ENCODE results near the gene ERCC2. TPM values are rescaled to one million over a fixed set of nuclear protein-coding genes. Genes with fewer than 3 reads are reported as not detected.

The ERCC2 gene
- total RNA-seq, 1 donor from 2014 or later: 44.7 TPM

DNA sequence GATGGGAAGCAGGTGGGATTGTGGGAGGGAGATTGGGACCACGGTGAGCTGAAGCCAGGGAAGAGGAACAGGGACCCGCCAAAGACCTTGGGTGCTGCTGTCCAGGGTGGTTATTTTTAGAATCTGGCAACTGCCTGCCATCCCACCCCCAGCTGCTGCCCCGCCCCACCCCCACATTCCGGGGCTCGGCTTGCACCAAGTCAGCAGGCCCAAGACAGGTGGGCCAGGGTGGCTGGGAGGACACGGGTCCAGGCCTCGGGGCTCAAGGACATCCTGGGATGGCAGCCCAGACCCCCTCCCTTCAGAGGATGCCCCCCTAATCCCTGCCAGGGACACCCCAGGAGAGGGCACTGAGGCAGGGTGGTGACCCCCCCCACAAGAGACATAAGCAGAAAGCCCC lies 48.5 kb downstream of the ERCC2 start:
- no peaks in the 10 kb centered on the region for H3K36me3 Mint-ChIP-seq (ENCODE audit: low read depth, unreplicated experiment)
- Histone ChIP-seq H3K4me2 (ENCODE audit: low read length) (no peak overlapping the region), H3K27ac (ENCODE audit: low read depth, low read length) (no peak overlapping the region), H3K9me3 (ENCODE audit: insufficient read depth, low read depth, low read length) (no peaks in the 10 kb centered on the region), H3K4me3 (ENCODE audit: insufficient read depth, low read depth, low read length) (no peak overlapping the region), H3K79me2 (ENCODE audit: insufficient read depth, low read length) (no peaks in the 10 kb centered on the region), H3K4me1 (ENCODE audit: insufficient read depth, low read length) (peaks cover 7% of the 10 kb centered on the region), H3K9ac (ENCODE audit: low read length) (no peak overlapping the region), H3K27me3 (ENCODE audit: insufficient read depth, low read length) (peaks cover 7% of the 10 kb centered on the region), H2AFZ (ENCODE audit: low read depth, low read length) (no peak overlapping the region), H4K20me1 (ENCODE audit: insufficient read depth, low read length) (no peaks in the 10 kb centered on the region), H3K36me3 (ENCODE audit: insufficient read depth, low read length) (no peaks in the 10 kb centered on the region)
- peaks cover 24% of the 10 kb centered on the region for H3K27me3 Mint-ChIP-seq (ENCODE audit: low read depth, unreplicated experiment)
- H3K4me1 Mint-ChIP-seq (ENCODE audit: low read depth, unreplicated experiment): peaks cover 2% of the 10 kb centered on the region
- no peak overlapping the region for H3K4me3 Mint-ChIP-seq (ENCODE audit: unreplicated experiment)
- H3K9me3 Mint-ChIP-seq (ENCODE audit: unreplicated experiment): no peaks in the 10 kb centered on the region
- no peak for TF ChIP-seq EZH2 (IDR thresholded peaks at IDR 0.05; ENCODE audit: insufficient read depth, low read length)
- TF ChIP-seq, protein P1, sequence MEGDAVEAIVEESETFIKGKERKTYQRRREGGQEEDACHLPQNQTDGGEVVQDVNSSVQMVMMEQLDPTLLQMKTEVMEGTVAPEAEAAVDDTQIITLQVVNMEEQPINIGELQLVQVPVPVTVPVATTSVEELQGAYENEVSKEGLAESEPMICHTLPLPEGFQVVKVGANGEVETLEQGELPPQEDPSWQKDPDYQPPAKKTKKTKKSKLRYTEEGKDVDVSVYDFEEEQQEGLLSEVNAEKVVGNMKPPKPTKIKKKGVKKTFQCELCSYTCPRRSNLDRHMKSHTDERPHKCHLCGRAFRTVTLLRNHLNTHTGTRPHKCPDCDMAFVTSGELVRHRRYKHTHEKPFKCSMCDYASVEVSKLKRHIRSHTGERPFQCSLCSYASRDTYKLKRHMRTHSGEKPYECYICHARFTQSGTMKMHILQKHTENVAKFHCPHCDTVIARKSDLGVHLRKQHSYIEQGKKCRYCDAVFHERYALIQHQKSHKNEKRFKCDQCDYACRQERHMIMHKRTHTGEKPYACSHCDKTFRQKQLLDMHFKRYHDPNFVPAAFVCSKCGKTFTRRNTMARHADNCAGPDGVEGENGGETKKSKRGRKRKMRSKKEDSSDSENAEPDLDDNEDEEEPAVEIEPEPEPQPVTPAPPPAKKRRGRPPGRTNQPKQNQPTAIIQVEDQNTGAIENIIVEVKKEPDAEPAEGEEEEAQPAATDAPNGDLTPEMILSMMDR (IDR thresholded peaks at IDR 0.05; ENCODE audit: insufficient read depth, low read depth, low read length): no peak
- FAIRE-seq: no peak
- DNase-seq (ENCODE audit: low read depth): no peak
- H3K27ac Mint-ChIP-seq (ENCODE audit: unreplicated experiment): no peak overlapping the region

DNA sequence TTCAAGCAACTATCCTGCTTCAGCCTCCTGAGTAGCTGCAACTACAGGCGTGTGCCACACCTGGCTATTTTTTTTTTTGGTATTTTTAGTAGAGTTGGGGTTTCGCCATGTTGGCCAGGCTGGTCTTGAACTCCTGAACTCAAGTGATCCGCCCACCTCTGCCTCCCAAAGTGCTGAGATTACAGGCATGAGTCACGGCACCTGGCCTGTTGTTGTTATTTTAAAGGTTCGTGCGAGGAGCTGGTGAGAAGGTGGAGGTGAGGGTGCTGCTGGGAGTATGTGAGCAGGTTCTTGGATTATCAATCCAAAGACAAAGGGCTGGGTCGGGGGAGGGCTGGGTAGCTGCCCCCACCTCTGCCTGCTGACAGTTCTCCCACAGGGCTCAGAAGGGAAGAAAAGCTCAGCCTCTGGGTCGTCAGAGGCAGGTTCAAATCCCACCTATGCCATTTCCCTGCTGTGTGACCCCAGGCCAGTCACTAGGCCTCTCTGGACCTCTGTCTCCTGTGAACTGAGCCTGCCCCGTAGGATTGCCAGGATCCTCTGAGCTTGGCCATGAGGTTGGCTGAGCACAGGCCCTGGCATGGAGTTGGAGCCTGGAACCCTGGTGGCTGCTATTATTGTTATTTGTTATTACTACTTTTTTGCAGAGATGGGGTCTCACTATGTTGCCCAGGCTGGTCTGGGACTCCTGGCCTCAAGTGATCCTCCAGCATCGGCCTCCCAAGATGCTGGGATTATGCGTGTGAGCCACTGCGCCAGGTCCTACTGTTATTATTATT lies 49.2 kb downstream of the ERCC2 start:
- no peak overlapping the region for H3K27ac ChIP-seq (ENCODE audit: low read depth, low read length)
- H3K4me3 Mint-ChIP-seq (ENCODE audit: unreplicated experiment): no peak overlapping the region
- H3K36me3 Mint-ChIP-seq (ENCODE audit: low read depth, unreplicated experiment): no peaks in the 10 kb centered on the region

More for the DNA sequence above, 49.2 kb downstream of the ERCC2 start:
- TF ChIP-seq EZH2 (IDR thresholded peaks at IDR 0.05; ENCODE audit: insufficient read depth, low read length): no peak
- TF ChIP-seq, protein P1 (IDR thresholded peaks at IDR 0.05; ENCODE audit: insufficient read depth, low read depth, low read length): no peak
- H3K4me1 ChIP-seq (ENCODE audit: insufficient read depth, low read length): peaks cover 4% of the 10 kb centered on the region
- no peak overlapping the region for H3K9ac ChIP-seq (ENCODE audit: low read length)
- H3K27ac Mint-ChIP-seq (ENCODE audit: unreplicated experiment): no peak overlapping the region
- H3K9me3 Mint-ChIP-seq (ENCODE audit: unreplicated experiment): no peaks in the 10 kb centered on the region
- DNase-seq (ENCODE audit: low read depth) (no peak), FAIRE-seq (no peak)
- peaks cover 10% of the 10 kb centered on the region for H3K27me3 ChIP-seq (ENCODE audit: insufficient read depth, low read length)
- no peak overlapping the region for H2AFZ ChIP-seq (ENCODE audit: low read depth, low read length)
- H3K36me3 ChIP-seq (ENCODE audit: insufficient read depth, low read length): no peaks in the 10 kb centered on the region
- peaks cover under 1% of the 10 kb centered on the region for H3K4me1 Mint-ChIP-seq (ENCODE audit: low read depth, unreplicated experiment)
- H3K27me3 Mint-ChIP-seq (ENCODE audit: low read depth, unreplicated experiment): peaks cover 29% of the 10 kb centered on the region
- H3K9me3 ChIP-seq (ENCODE audit: insufficient read depth, low read depth, low read length): no peaks in the 10 kb centered on the region
- H4K20me1 ChIP-seq (ENCODE audit: insufficient read depth, low read length): no peaks in the 10 kb centered on the region
- H3K79me2 ChIP-seq (ENCODE audit: insufficient read depth, low read length): no peaks in the 10 kb centered on the region
- no peak overlapping the region for H3K4me3 ChIP-seq (ENCODE audit: insufficient read depth, low read depth, low read length)
- H3K4me2 ChIP-seq (ENCODE audit: low read length): no peak overlapping the region
